IMR-90 (cell line): ENCODE results near the gene POU3F3. TPM values are rescaled to one million over a fixed set of nuclear protein-coding genes. Genes with fewer than 3 reads are reported as not detected.

ENCODE experiments used
- ATAC-seq: fragments of 200-7000 bp; cut with Tn5 transposase; 2 replicates; pipeline ENCODE4 v1.9.1; 2020; ENCODE audit warnings: low read depth, mild to moderate bottlenecking, moderate library complexity
- BruUV-seq: library from RNA; stranded (reverse); fragments of 400-500 nt; replicated peaks from 2 replicates; lab custom pipeline; 2021; lab: Mats Ljungman, UMichigan
- CTCF ChIA-PET: fragments of 300-600 bp; formaldehyde crosslinking; extraction: SDS; loops from one replicate; lab custom pipeline; 2021; ENCODE audit warnings: antibody characterized with exemption; lab: Yijun Ruan, JAX
- POLR2A ChIA-PET: fragments of 300-600 bp; sonication (Branson Sonifier 250); formaldehyde crosslinking; loops from one replicate; lab custom pipeline; 2022; ENCODE audit warnings: antibody characterized with exemption; ENCODE audit not compliant: unreplicated experiment; lab: Charles Lee
- DNase-seq: peaks from one replicate; pipeline ENCODE4 v3.0.0; 2013
- H2AFZ ChIP-seq: replicated peaks from 2 replicates; pipeline ENCODE3; 2013; ENCODE audit warnings: low read length, mild to moderate bottlenecking; ENCODE audit not compliant: poor library complexity
- H2AK5ac ChIP-seq: 2 replicates; pipeline ENCODE4 v1.6.1; 2013; ENCODE audit warnings: low read depth, low read length, inconsistent platforms
- H2AK9ac ChIP-seq: replicated peaks from 2 replicates; pipeline ENCODE3; 2013; ENCODE audit warnings: mild to moderate bottlenecking, low read depth, low read length, moderate library complexity; ENCODE audit not compliant: poor library complexity
- H2BK120ac ChIP-seq: 2 replicates; pipeline ENCODE4 v1.6.1; 2013; ENCODE audit warnings: low read depth, low read length, inconsistent platforms
- H2BK15ac ChIP-seq: 3 replicates; pipeline ENCODE4 v1.6.1; 2013; ENCODE audit warnings: low read depth, low read length, inconsistent platforms
- H2BK20ac ChIP-seq: 2 replicates; pipeline ENCODE4 v1.6.1; 2013; ENCODE audit warnings: low read depth, mild to moderate bottlenecking, inconsistent platforms, low read length, moderate library complexity
- H2BK5ac ChIP-seq: 2 replicates; pipeline ENCODE4 v1.6.1; 2013; ENCODE audit warnings: mild to moderate bottlenecking, low read depth, low read length, inconsistent platforms; ENCODE audit not compliant: poor library complexity, severe bottlenecking
- H3K14ac ChIP-seq: replicated peaks from 2 replicates; pipeline ENCODE4 v1.6.1; 2013; ENCODE audit warnings: low read depth, low read length, inconsistent platforms
- H3K18ac ChIP-seq: 2 replicates; pipeline ENCODE4 v1.6.1; 2013; ENCODE audit warnings: low read depth, low read length, control low read depth
- H3K23ac ChIP-seq: 2 replicates; pipeline ENCODE4 v1.6.1; 2013; ENCODE audit warnings: low read depth, low read length, inconsistent platforms
- H3K27ac ChIP-seq: 2 replicates; pipeline ENCODE4 v1.5.1; 2013; ENCODE audit warnings: mild to moderate bottlenecking, control low read depth, low read length; ENCODE audit not compliant: insufficient read depth
- H3K27me3 ChIP-seq: 2 replicates; pipeline ENCODE4 v1.6.1; 2013; ENCODE audit warnings: low read length; ENCODE audit not compliant: control insufficient read depth, insufficient read depth
- H3K36me3 ChIP-seq: 2 replicates; pipeline ENCODE4 v1.6.1; 2013; ENCODE audit warnings: low read length, mixed read lengths; ENCODE audit not compliant: control insufficient read depth, insufficient read depth
- H3K4ac ChIP-seq: 2 replicates; pipeline ENCODE4 v1.6.1; 2013; ENCODE audit warnings: low read depth, low read length, inconsistent platforms
- H3K4me1 ChIP-seq: 2 replicates; pipeline ENCODE4 v1.6.1; 2013; ENCODE audit warnings: low read length, mixed read lengths; ENCODE audit not compliant: control insufficient read depth, insufficient read depth
- H3K4me2 ChIP-seq: 2 replicates; pipeline ENCODE4 v1.6.1; 2013; ENCODE audit warnings: low read depth, mild to moderate bottlenecking, control low read depth, low read length, moderate library complexity
- H3K4me3 ChIP-seq: 2 replicates; pipeline ENCODE4 v1.5.1; 2013; ENCODE audit warnings: low read depth, mild to moderate bottlenecking, control low read depth, low read length, moderate library complexity; ENCODE audit not compliant: insufficient read depth
- H3K56ac ChIP-seq: 2 replicates; pipeline ENCODE4 v1.6.1; 2013; ENCODE audit warnings: low read length, inconsistent platforms; ENCODE audit not compliant: insufficient read depth; ENCODE audit errors: extremely low read depth
- H3K79me1 ChIP-seq, 2 experiments: 2 replicates each; pipeline ENCODE4 v1.6.1; 2013; ENCODE audit warnings: low read length in 2 of 2, inconsistent platforms in 1 of 2, low read depth in 1 of 2
- H3K9ac ChIP-seq: 2 replicates; pipeline ENCODE4 v1.6.1; 2013; ENCODE audit warnings: low read depth, low read length, control low read depth
- H3K9me1 ChIP-seq: 2 replicates; pipeline ENCODE4 v1.6.1; 2013; ENCODE audit warnings: low read length, inconsistent platforms; ENCODE audit not compliant: insufficient read depth
- H3K9me3 ChIP-seq: 2 replicates; pipeline ENCODE4 v1.6.1; 2013; ENCODE audit warnings: low read length; ENCODE audit not compliant: control insufficient read depth, insufficient read depth
- H4K20me1 ChIP-seq: 2 replicates; pipeline ENCODE4 v1.6.1; 2013; ENCODE audit warnings: low read length, inconsistent platforms; ENCODE audit not compliant: insufficient read depth
- H4K5ac ChIP-seq: 2 replicates; pipeline ENCODE4 v1.6.1; 2013; ENCODE audit warnings: mild to moderate bottlenecking, low read depth, low read length, control low read depth
- H4K8ac ChIP-seq, 2 experiments: 2 replicates each; pipeline ENCODE4 v1.6.1; 2013; ENCODE audit warnings: low read depth in 2 of 2, low read length in 2 of 2, control low read depth in 1 of 2, inconsistent platforms in 1 of 2
- H4K91ac ChIP-seq: 2 replicates; pipeline ENCODE4 v1.6.1; 2013; ENCODE audit warnings: low read depth, low read length, inconsistent platforms; ENCODE audit not compliant: insufficient read depth
- BHLHE40 ChIP-seq: fragments of 150-350 bp; IDR thresholded peaks from 2 replicates; pipeline ENCODE4 v1.6.1; 2016; ENCODE audit warnings: mild to moderate bottlenecking, low read depth, low read length
- CEBPB ChIP-seq: IDR thresholded peaks from 2 replicates; pipeline ENCODE4 v1.6.1; 2012; ENCODE audit warnings: low read depth, low read length, improper control_type of control experiment
- FOS ChIP-seq: fragments of 150-350 bp; IDR thresholded peaks from 2 replicates; pipeline ENCODE4 v1.6.1; 2016; ENCODE audit warnings: low read depth, low read length
- MAFK ChIP-seq: IDR thresholded peaks from 2 replicates; pipeline ENCODE4 v1.6.1; 2012; ENCODE audit warnings: low read depth, low read length, improper control_type of control experiment
- MAZ ChIP-seq: IDR thresholded peaks from 2 replicates; pipeline ENCODE4 v1.6.1; 2012; ENCODE audit warnings: low read depth, mild to moderate bottlenecking, low read length, improper control_type of control experiment, moderate library complexity, borderline replicate concordance
- NFE2L2 ChIP-seq: fragments of 150-350 bp; IDR thresholded peaks from 2 replicates; pipeline ENCODE4 v1.6.1; 2016; ENCODE audit warnings: low read depth, mild to moderate bottlenecking, low read length
- POLR2A ChIP-seq: IDR thresholded peaks from 2 replicates; pipeline ENCODE4 v1.6.1; 2012; ENCODE audit warnings: mild to moderate bottlenecking, low read depth, low read length
- RAD21 ChIP-seq: IDR thresholded peaks from 2 replicates; pipeline ENCODE4 v1.6.1; 2012; ENCODE audit warnings: low read length, improper control_type of control experiment
- RCOR1 ChIP-seq: IDR thresholded peaks from 2 replicates; pipeline ENCODE4 v1.6.1; 2012; ENCODE audit warnings: mild to moderate bottlenecking, low read length, improper control_type of control experiment; ENCODE audit not compliant: insufficient replicate concordance
- RFX5 ChIP-seq: IDR thresholded peaks from 2 replicates; pipeline ENCODE4 v1.8.0; 2012; ENCODE audit warnings: low read depth, mild to moderate bottlenecking, low read length, moderate library complexity
- SMC3 ChIP-seq: fragments of 150-350 bp; IDR thresholded peaks from 2 replicates; pipeline ENCODE4 v1.6.1; 2016; ENCODE audit warnings: low read depth, mild to moderate bottlenecking, antibody characterized with exemption, low read length, moderate library complexity
- WGBS, 2 experiments: methylation state at CpG; one replicate each; pipeline versions ENCODE4 v1.1.5 to v1.1.7; 2013; ENCODE audit warnings: missing lambda C conversion rate in 2 of 2; ENCODE audit not compliant: insufficient read length in 1 of 2; ENCODE audit errors: extremely low coverage in 2 of 2; 5-methylcytosine and 5-hydroxymethylcytosine counted together
- dilution Hi-C: fragments of 300-500 bp; cut with HindIII; formaldehyde crosslinking; loops from one replicate; pipeline ENCODE4 v1.14.3; 2018; ENCODE audit warnings: low sequenced_read_pairs; ENCODE audit not compliant: unreplicated experiment
- in situ Hi-C: fragments of 300-500 bp; cut with MboI; formaldehyde crosslinking; loops from 3 replicates; pipeline ENCODE4 v1.14.3; 2019; ENCODE audit warnings: low sequenced_read_pairs, inconsistent platforms, mixed read lengths
- intact Hi-C: fragments of 100-400 bp; cut with micrococcal nuclease; formaldehyde crosslinking; loops from 2 replicates; pipeline ENCODE4 v1.10.0; 2022
- polyA plus RNA-seq, 3 experiments: library from polyadenylated mRNA; depleted of rRNA; stranded (reverse); fragments of >200 nt; gene quantifications; 2 replicates each; pipeline ENCODE4 v1.2.3, GENCODE V29; 2012; ENCODE audit warnings: low replicate concordance in 1 of 3
- total RNA-seq: library from RNA; depleted of rRNA; stranded (reverse); fragments of >200 nt; gene quantifications from 2 replicates; pipeline ENCODE4 v1.2.3, GENCODE V29; 2012
- TF ChIP-seq, protein P1 (sequence below): fragments of 150-350 bp; IDR thresholded peaks from 2 replicates; pipeline ENCODE4 v1.6.1; 2017; ENCODE audit warnings: mild to moderate bottlenecking, antibody characterized with exemption, low read length, low read depth
- TF ChIP-seq, protein P2 (sequence below): fragments of 150-350 bp; IDR thresholded peaks from 2 replicates; pipeline ENCODE4 v1.6.1; 2016; ENCODE audit warnings: low read depth, mild to moderate bottlenecking, low read length, moderate library complexity, borderline replicate concordance
- TF ChIP-seq, protein P3 (sequence below): conservative IDR thresholded peaks from 2 replicates; pipeline ENCODE4 v1.5.1; 2012; ENCODE audit warnings: mild to moderate bottlenecking, low read depth, low read length, improper control_type of control experiment

The POU3F3 gene
- total and polyA plus RNA-seq, 2 of the 4 experiments (the other 2 are of a cell fraction): not detected

DNA sequence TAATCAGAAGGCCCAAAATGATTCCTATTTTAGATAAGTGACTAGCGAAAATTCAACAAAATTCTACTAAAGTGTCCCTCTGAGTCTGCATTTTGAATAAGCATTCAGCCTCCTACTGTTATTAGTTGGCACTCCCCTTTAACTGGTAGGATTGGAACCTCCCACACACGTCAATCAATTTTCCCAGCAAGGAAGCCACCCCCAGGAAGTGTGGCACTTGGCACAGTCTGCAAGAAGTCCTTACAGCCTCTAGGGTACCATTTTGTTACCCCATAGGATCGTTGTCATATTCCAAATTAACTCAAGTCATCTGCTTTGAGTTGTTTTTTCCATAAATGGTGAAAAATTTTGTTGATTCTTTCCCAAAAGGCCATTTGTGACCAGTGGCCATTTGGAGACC lies 33.8 kb upstream of the POU3F3 start:
- H3K14ac ChIP-seq: no peak overlapping the region
- no CpG with 5 or more reads among the region's 3 CpGs for WGBS, 2 experiments
- no peaks in the 10 kb centered on the region for H3K4me1 ChIP-seq
- no peak overlapping the region for H2BK5ac ChIP-seq
- no peaks in the 10 kb centered on the region for H3K79me1 ChIP-seq
- H4K91ac ChIP-seq: no peak overlapping the region
- H3K9me1 ChIP-seq: no peaks in the 10 kb centered on the region
- H3K36me3 ChIP-seq: no peaks in the 10 kb centered on the region
- dilution Hi-C loops: no loop called here
- no peak overlapping the region for H4K5ac ChIP-seq
- H3K23ac ChIP-seq: no peak overlapping the region
- BruUV-seq: no TSS peak
- no peak overlapping the region for H3K4me3 ChIP-seq
- H3K27me3 ChIP-seq: no peaks in the 10 kb centered on the region
- H3K4me2 ChIP-seq: no peak overlapping the region
- H2AK5ac ChIP-seq: no peak overlapping the region
- POLR2A ChIA-PET: no interaction called here
- ATAC-seq: no peak
- no peak overlapping the region for H2BK15ac ChIP-seq
- H3K9me3 ChIP-seq: peaks cover 5% of the 10 kb centered on the region; the same call in 1 of the 2 replicates
- CTCF ChIA-PET: no interaction called here
- H4K8ac ChIP-seq: no peak overlapping the region
- H3K27ac ChIP-seq: no peak overlapping the region
- no peaks in the 10 kb centered on the region for H4K20me1 ChIP-seq
- no peak overlapping the region for H3K4ac ChIP-seq
- in situ Hi-C loops: no loop called here
- no peak overlapping the region for H2AK9ac ChIP-seq
- H2BK20ac ChIP-seq: no peak overlapping the region
- H3K56ac ChIP-seq: no peak overlapping the region
- H3K18ac ChIP-seq: no peak overlapping the region
- no peak overlapping the region for H2BK120ac ChIP-seq
- H3K9ac ChIP-seq: no peak overlapping the region
- TF ChIP-seq RCOR1 (no peak), BHLHE40 (no peak), RAD21 (no peak), MAZ (no peak), MAFK (no peak), FOS (no peak), CEBPB (no peak), NFE2L2 (no peak), POLR2A (no peak), RFX5 (no peak), SMC3 (no peak)
- TF ChIP-seq, protein P1, sequence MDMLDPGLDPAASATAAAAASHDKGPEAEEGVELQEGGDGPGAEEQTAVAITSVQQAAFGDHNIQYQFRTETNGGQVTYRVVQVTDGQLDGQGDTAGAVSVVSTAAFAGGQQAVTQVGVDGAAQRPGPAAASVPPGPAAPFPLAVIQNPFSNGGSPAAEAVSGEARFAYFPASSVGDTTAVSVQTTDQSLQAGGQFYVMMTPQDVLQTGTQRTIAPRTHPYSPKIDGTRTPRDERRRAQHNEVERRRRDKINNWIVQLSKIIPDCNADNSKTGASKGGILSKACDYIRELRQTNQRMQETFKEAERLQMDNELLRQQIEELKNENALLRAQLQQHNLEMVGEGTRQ: no peak
- TF ChIP-seq, protein P2, sequence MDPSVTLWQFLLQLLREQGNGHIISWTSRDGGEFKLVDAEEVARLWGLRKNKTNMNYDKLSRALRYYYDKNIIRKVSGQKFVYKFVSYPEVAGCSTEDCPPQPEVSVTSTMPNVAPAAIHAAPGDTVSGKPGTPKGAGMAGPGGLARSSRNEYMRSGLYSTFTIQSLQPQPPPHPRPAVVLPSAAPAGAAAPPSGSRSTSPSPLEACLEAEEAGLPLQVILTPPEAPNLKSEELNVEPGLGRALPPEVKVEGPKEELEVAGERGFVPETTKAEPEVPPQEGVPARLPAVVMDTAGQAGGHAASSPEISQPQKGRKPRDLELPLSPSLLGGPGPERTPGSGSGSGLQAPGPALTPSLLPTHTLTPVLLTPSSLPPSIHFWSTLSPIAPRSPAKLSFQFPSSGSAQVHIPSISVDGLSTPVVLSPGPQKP: no peak
- TF ChIP-seq, protein P3, sequence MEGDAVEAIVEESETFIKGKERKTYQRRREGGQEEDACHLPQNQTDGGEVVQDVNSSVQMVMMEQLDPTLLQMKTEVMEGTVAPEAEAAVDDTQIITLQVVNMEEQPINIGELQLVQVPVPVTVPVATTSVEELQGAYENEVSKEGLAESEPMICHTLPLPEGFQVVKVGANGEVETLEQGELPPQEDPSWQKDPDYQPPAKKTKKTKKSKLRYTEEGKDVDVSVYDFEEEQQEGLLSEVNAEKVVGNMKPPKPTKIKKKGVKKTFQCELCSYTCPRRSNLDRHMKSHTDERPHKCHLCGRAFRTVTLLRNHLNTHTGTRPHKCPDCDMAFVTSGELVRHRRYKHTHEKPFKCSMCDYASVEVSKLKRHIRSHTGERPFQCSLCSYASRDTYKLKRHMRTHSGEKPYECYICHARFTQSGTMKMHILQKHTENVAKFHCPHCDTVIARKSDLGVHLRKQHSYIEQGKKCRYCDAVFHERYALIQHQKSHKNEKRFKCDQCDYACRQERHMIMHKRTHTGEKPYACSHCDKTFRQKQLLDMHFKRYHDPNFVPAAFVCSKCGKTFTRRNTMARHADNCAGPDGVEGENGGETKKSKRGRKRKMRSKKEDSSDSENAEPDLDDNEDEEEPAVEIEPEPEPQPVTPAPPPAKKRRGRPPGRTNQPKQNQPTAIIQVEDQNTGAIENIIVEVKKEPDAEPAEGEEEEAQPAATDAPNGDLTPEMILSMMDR: no peak
- no peak for DNase-seq
- intact Hi-C loops: no loop called here
- H2AFZ ChIP-seq: no peak overlapping the region
